LNCAP (cell line): Measurements from ENCODE around the gene NEMF.

ENCODE experiments used
- CTCF ChIP-seq: fragments of 450-650 bp; IDR thresholded peaks from 2 replicates; pipeline ENCODE4 v1.5.1; 2017; ENCODE audit warnings: mild to moderate bottlenecking

Gene NEMF

GRCh38 chr14:49808780-49809179 lies 43.8 kb downstream of the NEMF start:
- TF ChIP-seq CTCF = no peak

GRCh38 chr14:49796025-49796424 lies 56.6 kb downstream of the NEMF start:
- no peak for TF ChIP-seq CTCF

GRCh38 chr14:49792618-49793017 lies 60.0 kb downstream of the NEMF start:
- TF ChIP-seq CTCF = no peak

DNA sequence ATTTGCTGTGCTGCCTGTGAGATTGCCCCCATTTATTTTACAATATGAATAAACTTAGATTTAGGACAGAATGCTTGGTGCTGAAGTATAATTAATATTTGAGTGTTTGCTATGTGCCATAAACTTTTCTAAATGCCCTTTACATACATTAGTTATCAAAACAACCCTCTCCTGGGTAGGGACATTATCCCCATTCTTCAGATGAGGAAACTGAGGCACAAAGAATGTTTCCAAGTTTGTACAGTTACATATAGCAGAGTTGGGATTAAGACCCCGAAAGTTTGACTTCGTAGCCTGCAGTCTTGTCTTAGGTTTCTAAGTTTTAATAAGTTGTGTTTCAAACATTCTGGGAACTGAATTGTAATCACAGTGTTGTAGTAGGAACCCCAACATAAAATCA lies 66.3 kb downstream of the NEMF start:
- TF ChIP-seq CTCF = no peak

GRCh38 chr14:49783394-49784014 lies 69.1 kb downstream of the NEMF start:
- TF ChIP-seq CTCF = no peak

- TF ChIP-seq CTCF = no peak
Measured at GRCh38 chr14:49778421-49778820, 74.2 kb downstream of the NEMF start.

DNA sequence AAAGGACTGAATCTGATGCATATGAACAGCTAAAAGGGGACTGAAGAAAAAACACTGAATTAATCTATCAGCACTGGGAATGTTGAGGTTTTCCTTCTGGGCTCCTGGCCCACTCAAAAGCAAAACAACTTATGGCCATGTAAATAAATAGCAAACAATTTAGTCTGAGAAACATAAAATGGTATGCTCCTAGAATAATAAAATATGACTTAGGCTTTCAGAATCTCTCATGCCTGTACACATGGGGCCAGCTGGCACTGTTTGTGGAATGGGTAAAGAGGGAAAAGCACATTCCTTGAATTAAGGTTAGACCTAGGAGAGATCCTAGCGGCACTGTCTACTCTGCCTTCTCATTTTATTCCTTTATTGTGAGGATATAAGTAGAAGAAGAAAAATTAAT lies 78.5 kb downstream of the NEMF start:
- TF ChIP-seq CTCF = no peak

- no peak for TF ChIP-seq CTCF
Measured at GRCh38 chr14:49770212-49770817, 82.3 kb downstream of the NEMF start.
